ENCODE measurements around the gene CCR9.

- TF ChIP-seq CTCF (IDR thresholded peaks at IDR 0.05 in 2 of 3, conservative IDR thresholded peaks at IDR 0.05 in 1 of 3; ENCODE audit: borderline replicate concordance in 1 of 3, insufficient read depth in 1 of 3, low read depth in 2 of 3, low read length in 2 of 3) (no peak), EZH2phosphoT487 (IDR thresholded peaks at IDR 0.05; ENCODE audit: borderline replicate concordance) (no peak), POLR2AphosphoS5 (IDR thresholded peaks at IDR 0.05; ENCODE audit: low read depth, low read length) (peak; percentile 92), POLR2A (IDR thresholded peaks at IDR 0.05; ENCODE audit: borderline replicate concordance, extremely low read depth, insufficient read depth, insufficient read length) (peak; percentile 87), SRF (IDR thresholded peaks at IDR 0.05; ENCODE audit: low read depth) (no peak), EZH2 (IDR thresholded peaks at IDR 0.05) (no peak), EGR1 (IDR thresholded peaks at IDR 0.05; ENCODE audit: low read depth) (no peak), SP1 (IDR thresholded peaks at IDR 0.05; ENCODE audit: low read depth) (peak; percentile 92), CEBPB (IDR thresholded peaks at IDR 0.05; ENCODE audit: low read depth) (peak; percentile 100), ELF1 (IDR thresholded peaks at IDR 0.05; ENCODE audit: borderline replicate concordance, low read depth) (no peak), RAD21 (IDR thresholded peaks at IDR 0.05; ENCODE audit: low read depth) (no peak)
- TF ChIP-seq, protein P1, sequence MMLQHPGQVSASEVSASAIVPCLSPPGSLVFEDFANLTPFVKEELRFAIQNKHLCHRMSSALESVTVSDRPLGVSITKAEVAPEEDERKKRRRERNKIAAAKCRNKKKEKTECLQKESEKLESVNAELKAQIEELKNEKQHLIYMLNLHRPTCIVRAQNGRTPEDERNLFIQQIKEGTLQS (IDR thresholded peaks at IDR 0.05) = no peak
- TF ChIP-seq, protein P2, sequence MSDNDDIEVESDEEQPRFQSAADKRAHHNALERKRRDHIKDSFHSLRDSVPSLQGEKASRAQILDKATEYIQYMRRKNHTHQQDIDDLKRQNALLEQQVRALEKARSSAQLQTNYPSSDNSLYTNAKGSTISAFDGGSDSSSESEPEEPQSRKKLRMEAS (IDR thresholded peaks at IDR 0.05) = peak; percentile 98
- TF ChIP-seq, protein P3, sequence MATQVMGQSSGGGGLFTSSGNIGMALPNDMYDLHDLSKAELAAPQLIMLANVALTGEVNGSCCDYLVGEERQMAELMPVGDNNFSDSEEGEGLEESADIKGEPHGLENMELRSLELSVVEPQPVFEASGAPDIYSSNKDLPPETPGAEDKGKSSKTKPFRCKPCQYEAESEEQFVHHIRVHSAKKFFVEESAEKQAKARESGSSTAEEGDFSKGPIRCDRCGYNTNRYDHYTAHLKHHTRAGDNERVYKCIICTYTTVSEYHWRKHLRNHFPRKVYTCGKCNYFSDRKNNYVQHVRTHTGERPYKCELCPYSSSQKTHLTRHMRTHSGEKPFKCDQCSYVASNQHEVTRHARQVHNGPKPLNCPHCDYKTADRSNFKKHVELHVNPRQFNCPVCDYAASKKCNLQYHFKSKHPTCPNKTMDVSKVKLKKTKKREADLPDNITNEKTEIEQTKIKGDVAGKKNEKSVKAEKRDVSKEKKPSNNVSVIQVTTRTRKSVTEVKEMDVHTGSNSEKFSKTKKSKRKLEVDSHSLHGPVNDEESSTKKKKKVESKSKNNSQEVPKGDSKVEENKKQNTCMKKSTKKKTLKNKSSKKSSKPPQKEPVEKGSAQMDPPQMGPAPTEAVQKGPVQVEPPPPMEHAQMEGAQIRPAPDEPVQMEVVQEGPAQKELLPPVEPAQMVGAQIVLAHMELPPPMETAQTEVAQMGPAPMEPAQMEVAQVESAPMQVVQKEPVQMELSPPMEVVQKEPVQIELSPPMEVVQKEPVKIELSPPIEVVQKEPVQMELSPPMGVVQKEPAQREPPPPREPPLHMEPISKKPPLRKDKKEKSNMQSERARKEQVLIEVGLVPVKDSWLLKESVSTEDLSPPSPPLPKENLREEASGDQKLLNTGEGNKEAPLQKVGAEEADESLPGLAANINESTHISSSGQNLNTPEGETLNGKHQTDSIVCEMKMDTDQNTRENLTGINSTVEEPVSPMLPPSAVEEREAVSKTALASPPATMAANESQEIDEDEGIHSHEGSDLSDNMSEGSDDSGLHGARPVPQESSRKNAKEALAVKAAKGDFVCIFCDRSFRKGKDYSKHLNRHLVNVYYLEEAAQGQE (IDR thresholded peaks at IDR 0.05; ENCODE audit: low read depth) = no peak
Observed at GRCh38 chr3:45841757-45842491, 44.4 kb upstream of the CCR9 start, which contains the start of gene LZTFL1.

Measured in HCT116 (cell line).